BLaER1 (cell line): ENCODE results near the gene CACNA2D3.

Source experiments
- H3K27ac ChIP-seq: shearing (Covaris generic); formaldehyde crosslinking; 2 replicates; pipeline ENCODE4 v1.8.1; 2022
- H3K27me3 ChIP-seq: shearing (Covaris generic); formaldehyde crosslinking; 2 replicates; pipeline ENCODE4 v1.8.1; 2022
- H3K36me3 ChIP-seq: shearing (Covaris generic); formaldehyde crosslinking; 2 replicates; pipeline ENCODE4 v1.8.1; 2022
- H3K4me1 ChIP-seq: shearing (Covaris generic); formaldehyde crosslinking; 2 replicates; pipeline ENCODE4 v1.8.1; 2022
- H3K4me2 ChIP-seq: shearing (Covaris generic); formaldehyde crosslinking; 2 replicates; pipeline ENCODE4 v1.8.1; 2022
- H3K4me3 ChIP-seq: shearing (Covaris generic); formaldehyde crosslinking; 2 replicates; pipeline ENCODE4 v1.8.1; 2022
- H3K9ac ChIP-seq: shearing (Covaris generic); formaldehyde crosslinking; 2 replicates; pipeline ENCODE4 v1.8.1; 2022
- H3K9me3 ChIP-seq: shearing (Covaris generic); formaldehyde crosslinking; 2 replicates; pipeline ENCODE4 v1.8.1; 2022
- H4K20me1 ChIP-seq: shearing (Covaris generic); formaldehyde crosslinking; 2 replicates; pipeline ENCODE4 v1.8.1; 2022
- Cebpa-rat ChIP-seq: shearing (Covaris generic); IDR thresholded peaks from 2 replicates; pipeline ENCODE4 v1.8.1; 2022

Gene CACNA2D3

DNA sequence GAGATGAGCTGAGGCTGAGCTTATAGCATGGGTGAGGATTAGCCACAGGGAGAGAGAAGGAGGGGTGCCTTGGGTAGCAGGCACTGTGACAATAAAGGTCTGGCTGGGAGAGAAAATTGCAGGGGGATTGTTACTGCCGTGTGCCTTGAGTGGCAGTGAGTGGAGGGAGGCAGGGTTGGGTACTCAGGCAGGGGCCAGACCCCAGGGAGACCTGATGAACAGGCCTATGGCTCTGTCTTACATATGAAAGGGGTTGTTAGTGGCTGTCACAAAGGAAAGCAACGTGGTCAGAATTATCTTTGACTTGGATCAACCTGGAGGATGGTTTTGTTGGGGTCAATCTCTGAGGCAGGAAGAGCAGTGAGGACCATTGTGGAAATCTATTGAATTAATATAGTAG, 721.0 kb downstream of the CACNA2D3 start:
- no peaks in the 10 kb centered on the region for H4K20me1 ChIP-seq
- no peak overlapping the region for H3K27ac ChIP-seq
- no peak overlapping the region for H3K4me3 ChIP-seq
- no peak for TF ChIP-seq Cebpa-rat
- no peaks in the 10 kb centered on the region for H3K9me3 ChIP-seq
- H3K36me3 ChIP-seq, result no peaks in the 10 kb centered on the region
- H3K4me2 ChIP-seq, result no peak overlapping the region
- H3K9ac ChIP-seq, result no peak overlapping the region
- H3K4me1 ChIP-seq, result peaks cover 18% of the 10 kb centered on the region
- no peaks in the 10 kb centered on the region for H3K27me3 ChIP-seq

DNA sequence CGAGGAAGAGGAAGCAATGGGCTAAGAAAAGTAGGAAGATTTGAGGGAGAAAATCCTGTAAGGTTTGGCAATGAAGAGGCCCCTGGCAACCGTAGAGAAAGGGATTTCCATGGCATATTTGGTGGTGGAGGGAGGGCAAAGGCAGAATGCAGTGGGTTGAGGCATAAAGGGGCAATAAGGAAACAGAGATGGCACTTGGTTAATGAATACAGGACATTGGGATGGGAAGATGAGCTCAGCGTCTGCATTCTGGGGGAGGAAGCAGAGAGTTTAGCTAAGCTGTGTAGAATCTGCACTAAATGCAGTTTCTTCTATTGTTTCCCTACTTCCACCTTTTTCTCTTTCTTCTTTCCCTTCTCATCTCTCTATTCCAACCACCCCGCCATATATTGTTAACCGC, 721.9 kb downstream of the CACNA2D3 start:
- H3K27ac ChIP-seq, result no peak overlapping the region
- TF ChIP-seq Cebpa-rat, result no peak
- H3K4me3 ChIP-seq, result no peak overlapping the region
- H3K4me2 ChIP-seq, result no peak overlapping the region
- peaks cover 18% of the 10 kb centered on the region for H3K4me1 ChIP-seq
- no peak overlapping the region for H3K9ac ChIP-seq
- no peaks in the 10 kb centered on the region for H3K9me3 ChIP-seq
- no peaks in the 10 kb centered on the region for H3K27me3 ChIP-seq
- no peaks in the 10 kb centered on the region for H4K20me1 ChIP-seq
- H3K36me3 ChIP-seq, result no peaks in the 10 kb centered on the region

DNA sequence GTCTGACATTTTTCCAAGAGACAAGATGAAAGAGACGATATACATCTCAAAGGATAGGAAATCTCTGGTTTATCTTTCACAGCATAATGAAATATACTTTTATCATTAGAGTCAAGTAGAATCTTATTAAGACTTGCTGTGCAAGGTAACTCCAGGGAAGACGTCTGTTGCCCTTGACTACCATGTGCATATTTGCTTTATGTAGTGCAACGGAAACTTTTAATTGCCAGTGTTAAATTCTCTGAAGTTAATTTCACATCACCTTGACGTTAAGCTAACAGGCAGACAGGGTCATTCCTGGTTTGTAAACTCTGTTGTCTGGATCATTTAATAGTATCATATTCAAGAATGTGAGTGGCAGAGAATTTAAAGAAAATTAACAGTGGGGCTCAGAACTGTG, 722.7 kb downstream of the CACNA2D3 start:
- Histone ChIP-seq H3K27ac (no peak overlapping the region), H3K27me3 (no peaks in the 10 kb centered on the region), H3K4me3 (no peak overlapping the region), H3K9me3 (no peaks in the 10 kb centered on the region), H3K36me3 (no peaks in the 10 kb centered on the region), H3K4me2 (no peak overlapping the region), H3K4me1 (peaks cover 18% of the 10 kb centered on the region), H3K9ac (no peak overlapping the region), H4K20me1 (no peaks in the 10 kb centered on the region)
- TF ChIP-seq Cebpa-rat, result no peak

DNA sequence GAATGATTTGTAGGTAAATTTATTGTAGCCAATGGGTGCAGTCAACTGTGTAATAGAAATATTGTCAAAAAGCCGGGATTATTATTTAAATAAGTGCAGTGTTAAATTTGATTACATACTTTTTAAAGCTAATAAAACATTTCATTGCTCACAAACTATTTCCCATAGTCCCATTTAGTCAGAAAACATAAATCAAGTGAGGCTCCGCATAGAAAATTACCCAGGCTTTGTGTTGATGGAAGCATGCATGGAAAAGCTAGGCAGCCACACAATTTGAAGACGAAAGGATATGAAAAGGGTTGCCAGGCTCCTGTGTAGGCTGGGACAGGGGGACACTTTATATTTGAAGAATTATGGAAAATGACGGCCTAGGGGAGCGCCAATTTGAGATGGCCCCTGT, 723.2 kb downstream of the CACNA2D3 start:
- no peak overlapping the region for H3K9ac ChIP-seq
- TF ChIP-seq Cebpa-rat, result no peak
- H3K27me3 ChIP-seq, result no peaks in the 10 kb centered on the region
- H3K4me2 ChIP-seq, result peak overlapping the region; percentile 52
- H3K4me3 ChIP-seq, result no peak overlapping the region
- H3K36me3 ChIP-seq, result no peaks in the 10 kb centered on the region
- peaks cover 18% of the 10 kb centered on the region for H3K4me1 ChIP-seq
- no peak overlapping the region for H3K27ac ChIP-seq
- no peaks in the 10 kb centered on the region for H4K20me1 ChIP-seq
- H3K9me3 ChIP-seq, result no peaks in the 10 kb centered on the region

DNA sequence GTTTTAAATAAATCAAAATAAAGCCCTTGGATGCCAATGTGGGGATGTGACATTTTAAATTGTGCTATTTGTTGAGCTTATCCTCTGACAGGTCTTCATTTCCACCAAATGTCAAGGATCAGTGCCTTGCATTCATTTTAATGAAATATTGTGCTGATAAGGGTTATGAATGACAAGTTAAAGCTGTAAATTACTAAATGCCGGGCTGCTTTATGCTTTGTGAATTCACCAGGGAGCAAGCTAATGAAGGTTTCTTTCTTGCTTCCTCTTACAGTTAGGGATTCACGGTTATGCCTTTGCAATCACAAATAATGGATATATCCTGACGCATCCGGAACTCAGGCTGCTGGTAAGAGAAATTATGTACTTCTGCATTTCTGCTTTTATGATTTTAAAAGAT, 723.8 kb downstream of the CACNA2D3 start:
- Histone ChIP-seq H3K9me3 (no peaks in the 10 kb centered on the region), H3K4me2 (peak overlapping the region; percentile 52), H3K36me3 (no peaks in the 10 kb centered on the region), H3K4me1 (peaks cover 18% of the 10 kb centered on the region), H4K20me1 (no peaks in the 10 kb centered on the region), H3K4me3 (no peak overlapping the region), H3K27ac (no peak overlapping the region), H3K27me3 (no peaks in the 10 kb centered on the region), H3K9ac (no peak overlapping the region)
- TF ChIP-seq Cebpa-rat, result no peak

DNA sequence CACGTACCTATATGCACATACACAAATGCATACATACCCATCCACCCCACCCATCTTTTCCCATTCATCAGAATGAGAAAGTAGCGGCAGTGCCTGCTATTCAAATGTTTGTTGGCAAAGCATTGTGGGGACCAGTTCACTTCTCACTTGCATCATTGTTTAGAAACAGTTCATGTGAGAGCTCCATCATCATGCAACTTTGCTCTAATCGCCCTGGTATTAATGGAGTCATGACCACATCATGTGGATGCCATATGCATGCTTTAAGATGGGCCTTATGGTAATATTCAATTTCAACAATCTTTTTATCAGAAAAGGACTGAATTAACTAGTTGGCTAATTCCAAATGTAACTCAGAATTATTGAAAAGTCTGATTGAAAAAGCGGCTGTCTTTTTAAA, 725.0 kb downstream of the CACNA2D3 start:
- no peak overlapping the region for H3K9ac ChIP-seq
- H3K4me3 ChIP-seq, result no peak overlapping the region
- no peaks in the 10 kb centered on the region for H3K27me3 ChIP-seq
- no peak overlapping the region for H3K4me2 ChIP-seq
- no peak for TF ChIP-seq Cebpa-rat
- H3K36me3 ChIP-seq, result no peaks in the 10 kb centered on the region
- H3K27ac ChIP-seq, result no peak overlapping the region
- H3K9me3 ChIP-seq, result no peaks in the 10 kb centered on the region
- H3K4me1 ChIP-seq, result peaks cover 18% of the 10 kb centered on the region
- no peaks in the 10 kb centered on the region for H4K20me1 ChIP-seq

DNA sequence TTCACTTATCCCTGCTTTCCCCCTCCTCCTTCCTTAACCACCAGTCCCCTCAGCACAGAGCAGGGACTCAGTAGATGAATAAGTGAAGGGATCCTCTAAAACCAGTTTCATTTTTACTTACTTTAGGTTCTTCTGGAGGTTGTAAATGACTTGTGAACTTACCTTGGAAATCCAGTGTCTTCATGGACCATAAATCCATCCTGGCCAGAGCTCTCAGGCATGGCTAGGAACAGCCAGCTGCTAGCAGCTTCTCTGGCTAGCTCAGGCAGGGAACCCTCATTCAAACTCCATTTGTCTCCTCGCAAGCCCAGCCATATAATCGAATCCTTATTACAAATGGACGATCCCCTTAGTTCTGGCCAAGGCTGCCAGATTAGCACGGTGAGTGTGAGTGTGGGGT, 727.0 kb downstream of the CACNA2D3 start:
- Histone ChIP-seq H3K4me2 (no peak overlapping the region), H3K27me3 (no peaks in the 10 kb centered on the region), H3K9me3 (no peaks in the 10 kb centered on the region), H3K36me3 (no peaks in the 10 kb centered on the region), H3K4me3 (no peak overlapping the region), H3K4me1 (peaks cover 18% of the 10 kb centered on the region), H3K9ac (no peak overlapping the region), H4K20me1 (no peaks in the 10 kb centered on the region), H3K27ac (no peak overlapping the region)
- no peak for TF ChIP-seq Cebpa-rat

DNA sequence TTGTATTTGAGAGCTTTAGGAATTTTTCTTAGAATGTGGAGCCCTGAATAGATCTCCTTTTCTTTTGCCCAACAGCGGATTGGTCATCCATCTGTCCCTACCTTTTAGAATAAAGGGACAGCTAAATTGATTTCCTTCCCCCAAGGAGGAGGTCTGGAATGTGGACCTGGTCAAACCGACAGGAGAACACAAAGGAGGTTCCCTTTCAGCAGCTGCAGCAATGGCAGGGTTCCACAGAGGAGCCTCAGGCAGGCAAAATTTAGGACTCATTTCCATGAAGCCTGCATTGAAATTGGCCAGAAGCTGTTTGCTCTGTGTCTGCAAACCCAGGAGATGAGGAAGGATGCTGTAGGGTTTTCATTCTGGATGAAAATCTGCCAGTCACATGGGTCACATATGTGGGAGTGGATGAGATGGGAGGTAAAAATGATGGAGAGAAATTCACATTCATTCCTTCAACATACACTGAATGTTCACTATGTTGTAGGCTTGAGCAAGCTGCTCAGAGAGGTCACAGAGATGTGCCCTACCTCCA, 728.2 kb downstream of the CACNA2D3 start:
- Histone ChIP-seq H3K4me1 (peaks cover 24% of the 10 kb centered on the region), H3K4me2 (no peak overlapping the region), H3K9me3 (no peaks in the 10 kb centered on the region), H3K27ac (no peak overlapping the region), H3K9ac (no peak overlapping the region), H3K4me3 (no peak overlapping the region), H4K20me1 (no peaks in the 10 kb centered on the region), H3K27me3 (no peaks in the 10 kb centered on the region), H3K36me3 (no peaks in the 10 kb centered on the region)
- no peak for TF ChIP-seq Cebpa-rat

DNA sequence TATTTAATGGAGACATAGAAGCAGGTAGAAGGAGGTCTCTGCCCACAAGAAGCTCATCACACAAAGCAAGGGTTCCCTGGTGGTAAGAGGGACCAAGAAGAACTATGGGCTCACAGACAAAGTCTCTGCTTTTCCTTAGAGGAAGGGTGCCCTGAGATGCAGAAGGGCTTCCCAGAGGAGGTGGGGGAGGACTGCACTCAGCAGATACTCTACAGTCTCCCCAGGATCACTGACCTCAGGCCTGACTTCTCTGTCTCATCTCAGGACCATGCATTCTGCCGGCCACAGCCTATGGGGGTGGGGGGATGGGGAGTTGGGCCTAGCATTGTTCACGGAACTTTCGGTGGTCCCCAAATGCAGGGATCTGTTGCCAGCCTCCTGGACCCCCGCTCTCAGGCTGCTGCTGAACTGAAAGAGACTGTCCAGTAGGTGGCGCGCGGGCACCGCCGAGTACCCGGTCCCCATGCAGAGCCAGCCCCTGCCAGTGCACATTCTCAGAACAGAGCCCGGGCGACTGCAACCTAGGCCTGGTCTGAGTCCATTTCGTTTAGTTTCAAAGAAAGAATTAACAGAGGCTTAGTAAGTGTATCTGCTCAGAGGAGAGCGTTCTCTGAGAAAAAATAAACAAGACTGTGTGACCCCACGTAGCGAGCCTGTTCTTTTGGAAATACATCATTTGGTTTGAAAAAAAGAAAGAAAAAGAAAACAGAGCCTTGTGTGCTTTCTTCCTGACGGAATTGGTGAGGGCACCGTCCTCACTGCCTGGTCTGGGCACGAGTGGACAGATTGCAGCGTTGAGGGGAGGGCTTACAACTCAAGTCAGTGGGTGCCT, 731.4 kb downstream of the CACNA2D3 start:
- H4K20me1 ChIP-seq, result no peaks in the 10 kb centered on the region
- no peaks in the 10 kb centered on the region for H3K27me3 ChIP-seq
- no peak overlapping the region for H3K4me3 ChIP-seq
- no peak overlapping the region for H3K9ac ChIP-seq
- no peak overlapping the region for H3K27ac ChIP-seq
- no peak for TF ChIP-seq Cebpa-rat
- no peak overlapping the region for H3K4me2 ChIP-seq
- no peaks in the 10 kb centered on the region for H3K36me3 ChIP-seq
- H3K9me3 ChIP-seq, result no peaks in the 10 kb centered on the region
- H3K4me1 ChIP-seq, result peaks cover 25% of the 10 kb centered on the region

DNA sequence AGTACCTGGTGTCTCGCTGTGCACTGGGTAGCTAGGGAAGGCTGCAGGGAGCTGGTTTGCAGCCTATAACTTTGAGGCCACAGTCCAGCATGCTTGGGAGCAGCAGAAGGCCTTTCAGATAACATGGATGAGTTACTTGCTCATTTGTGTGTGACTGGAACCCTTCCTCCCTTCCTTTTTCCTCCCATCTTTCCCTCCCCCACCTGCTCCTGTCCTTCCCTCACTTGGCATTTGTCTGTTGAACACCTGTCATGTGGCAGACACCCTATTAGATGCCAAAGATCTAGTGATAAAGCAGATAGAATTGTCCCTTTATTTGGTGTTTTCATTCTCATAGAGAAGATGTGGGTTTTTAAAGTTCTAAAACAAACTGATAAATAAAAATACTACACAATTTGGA, 733.9 kb downstream of the CACNA2D3 start:
- no peak overlapping the region for H3K4me3 ChIP-seq
- no peaks in the 10 kb centered on the region for H3K9me3 ChIP-seq
- H3K36me3 ChIP-seq, result no peaks in the 10 kb centered on the region
- H3K9ac ChIP-seq, result no peak overlapping the region
- H3K27me3 ChIP-seq, result no peaks in the 10 kb centered on the region
- H3K27ac ChIP-seq, result no peak overlapping the region
- peaks cover 30% of the 10 kb centered on the region for H3K4me1 ChIP-seq
- H3K4me2 ChIP-seq, result peak overlapping the region; percentile 28; the same call in 1 of the 2 replicates
- no peaks in the 10 kb centered on the region for H4K20me1 ChIP-seq
- TF ChIP-seq Cebpa-rat, result no peak
